GM18498 (cell line): Measurements from ENCODE around the gene CTSO.
"Not testable (repeated sequence)": the region's sequence is repeated elsewhere in the genome, so short reads cannot be mapped to it uniquely, and the experiment has no call there.

ENCODE experiments used
- ATAC-seq: cut with Tn5 transposase; IDR thresholded peaks from one replicate; pipeline ENCODE4 v1.9.1; 2021; ENCODE audit warnings: mild to moderate bottlenecking, moderate library complexity; ENCODE audit not compliant: unreplicated experiment

The CTSO gene

GRCh38 chr4:155956461-155956860 is 2.8 kb upstream of the CTSO start:
- ATAC-seq: no peak

GRCh38 chr4:155954939-155955338 is 1.3 kb upstream of the CTSO start:
- no peak for ATAC-seq

- no peak for ATAC-seq
These were observed 536 bp upstream of the CTSO start for GRCh38 chr4:155954118-155954685.

GRCh38 chr4:155952501-155952901 is 1.2 kb downstream of the CTSO start:
- ATAC-seq: no peak

GRCh38 chr4:155950461-155950860 is 3.2 kb downstream of the CTSO start:
- ATAC-seq: no peak

- no peak for ATAC-seq
These were observed 5.1 kb downstream of the CTSO start for GRCh38 chr4:155948541-155948940.

- no peak for ATAC-seq
These were observed 7.2 kb downstream of the CTSO start for GRCh38 chr4:155946486-155946885.

- no peak for ATAC-seq
These were observed 9.2 kb downstream of the CTSO start for GRCh38 chr4:155944516-155944915.

- ATAC-seq: no peak
These were observed 9.9 kb downstream of the CTSO start for GRCh38 chr4:155943605-155944291.

- ATAC-seq: no peak
These were observed 11.8 kb downstream of the CTSO start for GRCh38 chr4:155941820-155942219.

- ATAC-seq: no peak
These were observed 12.4 kb downstream of the CTSO start for GRCh38 chr4:155941085-155941790.

GRCh38 chr4:155935389-155935986 is 18.2 kb downstream of the CTSO start:
- ATAC-seq: no peak

GRCh38 chr4:155934634-155935033 is 19.0 kb downstream of the CTSO start:
- not testable (repeated sequence) for ATAC-seq

GRCh38 chr4:155931634-155932033 is 22.0 kb downstream of the CTSO start:
- no peak for ATAC-seq

- no peak for ATAC-seq
These were observed 23.3 kb downstream of the CTSO start for GRCh38 chr4:155930330-155930729.

- ATAC-seq: no peak
These were observed 23.8 kb downstream of the CTSO start for GRCh38 chr4:155929833-155930232.

GRCh38 chr4:155924637-155925036 is 29.0 kb downstream of the CTSO start:
- no peak for ATAC-seq

- ATAC-seq: no peak
These were observed 32.1 kb downstream of the CTSO start for GRCh38 chr4:155921597-155921996.

GRCh38 chr4:155914782-155915181 is 38.9 kb downstream of the CTSO start:
- ATAC-seq: no peak

GRCh38 chr4:155911905-155912304 is 41.8 kb downstream of the CTSO start:
- no peak for ATAC-seq

- ATAC-seq: no peak
These were observed 43.9 kb downstream of the CTSO start for GRCh38 chr4:155909615-155910226.
